GM06990 (cell line): Measurements from ENCODE around the gene NOXRED1.

Experiments used
- DNase-seq: peaks from one replicate; pipeline ENCODE4 v3.0.0-alpha.2; 2011; ENCODE audit not compliant: insufficient read length; ENCODE audit errors: extremely low read depth
- H3K27me3 ChIP-seq: replicated peaks from 2 replicates; pipeline ENCODE4 v1.6.0; 2011; ENCODE audit warnings: low read length; ENCODE audit not compliant: control insufficient read depth, insufficient read depth
- H3K36me3 ChIP-seq: 2 replicates; pipeline ENCODE4 v1.5.1; 2011; ENCODE audit warnings: low read length; ENCODE audit not compliant: control insufficient read depth, insufficient read depth
- H3K4me3 ChIP-seq: replicated peaks from 2 replicates; pipeline ENCODE4 v1.5.1; 2011; ENCODE audit warnings: low read depth, mild to moderate bottlenecking, control low read depth, low read length
- CTCF ChIP-seq: IDR thresholded peaks from 2 replicates; pipeline ENCODE4 v1.5.1; 2011; ENCODE audit warnings: low read length, control low read depth, mild to moderate bottlenecking, inconsistent platforms; ENCODE audit not compliant: insufficient read depth, poor library complexity, severe bottlenecking

Gene NOXRED1

GRCh38 chr14:77459072-77459723 is 35.9 kb upstream of the NOXRED1 start:
- peak; percentile 72 for TF ChIP-seq CTCF
- peaks cover 22% of the 10 kb centered on the region for H3K36me3 ChIP-seq
- peak; percentile 30 for DNase-seq
- H3K4me3 ChIP-seq, result peak overlapping the region; percentile 100
- no peaks in the 10 kb centered on the region for H3K27me3 ChIP-seq

GRCh38 chr14:77458249-77458950 is 35.1 kb upstream of the NOXRED1 start:
- Histone ChIP-seq H3K4me3 (peak overlapping the region; percentile 100), H3K27me3 (no peaks in the 10 kb centered on the region), H3K36me3 (peaks cover 18% of the 10 kb centered on the region)
- no peak for DNase-seq
- no peak for TF ChIP-seq CTCF

- Histone ChIP-seq H3K36me3 (peaks cover 19% of the 10 kb centered on the region), H3K27me3 (no peaks in the 10 kb centered on the region), H3K4me3 (peak within 1 kb of the TSS; percentile 100)
- TF ChIP-seq CTCF, result no peak
- peak; percentile 92 for DNase-seq
These were observed 34.4 kb upstream of the NOXRED1 start, which contains the start of the genes AHSA1 and VIPAS39 for GRCh38 chr14:77457522-77458248. AHSA1 (plus strand) TSS chr14:77458093; CDS start chr14:77458190, 97 bp downstream. VIPAS39 (minus strand) TSS chr14:77457601; CDS start chr14:77454102, 3,499 bp downstream.

- H3K4me3 ChIP-seq, result peak overlapping the region; percentile 96
- no peaks in the 10 kb centered on the region for H3K27me3 ChIP-seq
- no peak for TF ChIP-seq CTCF
- H3K36me3 ChIP-seq, result peaks cover 14% of the 10 kb centered on the region
- DNase-seq, result no peak
These were observed 33.8 kb upstream of the NOXRED1 start for GRCh38 chr14:77457115-77457521.

- H3K36me3 ChIP-seq, result peaks cover 8% of the 10 kb centered on the region; the same call in 1 of the 2 replicates
- peak overlapping the region; percentile 96 for H3K4me3 ChIP-seq
- TF ChIP-seq CTCF, result no peak
- H3K27me3 ChIP-seq, result no peaks in the 10 kb centered on the region
- DNase-seq, result no peak
These were observed 32.8 kb upstream of the NOXRED1 start for GRCh38 chr14:77455966-77456640.
